Memory B cell (primary cell): ENCODE measurements around the gene SDK1.
"Not testable (repeated sequence)": the region's sequence is repeated elsewhere in the genome, so short reads cannot be mapped to it uniquely, and the experiment has no call there.

ENCODE experiments used
- ATAC-seq: fragments of 150-1000 bp; cut with Tn5 transposase; 2 replicates; pipeline ENCODE4 v1.10.0; 2021; ENCODE audit warnings: low read depth, mild to moderate bottlenecking, moderate library complexity
- DNase-seq, 2 donors: peaks; one replicate each; pipeline ENCODE4 v3.0.0; 2022; ENCODE audit warnings: low spot score in 2 of 2
- H3K27ac Mint-ChIP-seq: one replicate; pipeline ENCODE4 v1.8.0; 2022; ENCODE audit warnings: mild to moderate bottlenecking, moderate library complexity, mixed read lengths
- H3K27me3 Mint-ChIP-seq: one replicate; pipeline ENCODE4 v1.8.0; 2022; ENCODE audit warnings: mixed read lengths
- H3K36me3 Mint-ChIP-seq: one replicate; pipeline ENCODE4 v1.8.0; 2022; ENCODE audit warnings: mild to moderate bottlenecking, mixed read lengths
- H3K4me1 Mint-ChIP-seq: one replicate; pipeline ENCODE4 v1.8.0; 2022; ENCODE audit warnings: mixed read lengths
- H3K4me3 Mint-ChIP-seq: one replicate; pipeline ENCODE4 v1.8.0; 2022; ENCODE audit warnings: mild to moderate bottlenecking, moderate library complexity, mixed read lengths
- H3K9me3 Mint-ChIP-seq: one replicate; pipeline ENCODE4 v1.8.0; 2022; ENCODE audit warnings: mixed read lengths

Gene SDK1

GRCh38 chr7:3721422-3721821, 420.4 kb downstream of the SDK1 start:
- DNase-seq (no peak), ATAC-seq (no peak)
- H3K4me3 Mint-ChIP-seq = no peak overlapping the region

GRCh38 chr7:3722396-3722922, 421.4 kb downstream of the SDK1 start:
- Mint-ChIP-seq H3K4me3 (no peak overlapping the region), H3K27me3 (peaks cover 2% of the 10 kb centered on the region)

More at GRCh38 chr7:3721422-3721821, 420.4 kb downstream of the SDK1 start:
- H3K36me3 Mint-ChIP-seq = no peaks in the 10 kb centered on the region
- no peaks in the 10 kb centered on the region for H3K4me1 Mint-ChIP-seq
- no peak overlapping the region for H3K27ac Mint-ChIP-seq
- no peaks in the 10 kb centered on the region for H3K9me3 Mint-ChIP-seq
- no peaks in the 10 kb centered on the region for H3K27me3 Mint-ChIP-seq

GRCh38 chr7:3725155-3726059, 424.4 kb downstream of the SDK1 start:
- no peaks in the 10 kb centered on the region for H3K9me3 Mint-ChIP-seq
- H3K36me3 Mint-ChIP-seq = peaks cover 1% of the 10 kb centered on the region

More at GRCh38 chr7:3722396-3722922, 421.4 kb downstream of the SDK1 start:
- Mint-ChIP-seq H3K27ac (no peak overlapping the region), H3K36me3 (no peaks in the 10 kb centered on the region), H3K9me3 (no peaks in the 10 kb centered on the region), H3K4me1 (no peaks in the 10 kb centered on the region)
- DNase-seq (peak in 1 of 2 donors; percentile 23), ATAC-seq (peak; percentile 93)

GRCh38 chr7:3730276-3730675, 429.2 kb downstream of the SDK1 start:
- no peak for ATAC-seq
- H3K27me3 Mint-ChIP-seq = peaks cover 2% of the 10 kb centered on the region
- no peak for DNase-seq
- H3K4me1 Mint-ChIP-seq = no peaks in the 10 kb centered on the region
- no peak overlapping the region for H3K27ac Mint-ChIP-seq
- H3K4me3 Mint-ChIP-seq = no peak overlapping the region
- H3K9me3 Mint-ChIP-seq = peaks cover 4% of the 10 kb centered on the region
- H3K36me3 Mint-ChIP-seq = peaks cover 4% of the 10 kb centered on the region

More at GRCh38 chr7:3725155-3726059, 424.4 kb downstream of the SDK1 start:
- Mint-ChIP-seq H3K27ac (no peak overlapping the region), H3K27me3 (peaks cover 2% of the 10 kb centered on the region), H3K4me3 (no peak overlapping the region), H3K4me1 (no peaks in the 10 kb centered on the region)
- ATAC-seq (no peak), DNase-seq (no peak)

- no peak for DNase-seq
- H3K4me3 Mint-ChIP-seq = no peak overlapping the region
- H3K27ac Mint-ChIP-seq = no peak overlapping the region
- peaks cover 4% of the 10 kb centered on the region for H3K36me3 Mint-ChIP-seq
- peaks cover 4% of the 10 kb centered on the region for H3K9me3 Mint-ChIP-seq
- H3K4me1 Mint-ChIP-seq = no peaks in the 10 kb centered on the region
- ATAC-seq = no peak
- no peaks in the 10 kb centered on the region for H3K27me3 Mint-ChIP-seq
Observed at GRCh38 chr7:3732395-3733005, 431.4 kb downstream of the SDK1 start.

- DNase-seq = no peak
- peaks cover 6% of the 10 kb centered on the region for H3K36me3 Mint-ChIP-seq
- H3K27me3 Mint-ChIP-seq = no peaks in the 10 kb centered on the region
- H3K4me1 Mint-ChIP-seq = no peaks in the 10 kb centered on the region
- H3K27ac Mint-ChIP-seq = no peak overlapping the region
- no peak overlapping the region for H3K4me3 Mint-ChIP-seq
- peaks cover 9% of the 10 kb centered on the region for H3K9me3 Mint-ChIP-seq
- no peak for ATAC-seq
Observed at GRCh38 chr7:3733541-3734140, 432.6 kb downstream of the SDK1 start.

- no peak overlapping the region for H3K27ac Mint-ChIP-seq
- no peak overlapping the region for H3K4me3 Mint-ChIP-seq
- peaks cover 3% of the 10 kb centered on the region for H3K27me3 Mint-ChIP-seq
- DNase-seq = no peak
- H3K9me3 Mint-ChIP-seq = peaks cover 10% of the 10 kb centered on the region
- peaks cover 2% of the 10 kb centered on the region for H3K36me3 Mint-ChIP-seq
- H3K4me1 Mint-ChIP-seq = peaks cover 9% of the 10 kb centered on the region
- no peak for ATAC-seq
Observed at GRCh38 chr7:3738964-3739363, 437.9 kb downstream of the SDK1 start.

GRCh38 chr7:3739983-3740382, 438.9 kb downstream of the SDK1 start:
- DNase-seq (no peak), ATAC-seq (no peak)
- Mint-ChIP-seq H3K27ac (no peak overlapping the region), H3K27me3 (peaks cover 3% of the 10 kb centered on the region), H3K9me3 (peaks cover 10% of the 10 kb centered on the region), H3K4me3 (no peak overlapping the region), H3K36me3 (peaks cover 2% of the 10 kb centered on the region), H3K4me1 (peaks cover 9% of the 10 kb centered on the region)

- H3K27me3 Mint-ChIP-seq = peaks cover 4% of the 10 kb centered on the region
- H3K9me3 Mint-ChIP-seq = no peaks in the 10 kb centered on the region
- no peak overlapping the region for H3K4me3 Mint-ChIP-seq
- H3K36me3 Mint-ChIP-seq = no peaks in the 10 kb centered on the region
- ATAC-seq (peak; percentile 93), DNase-seq (peak in 1 of 2 donors; percentile 18)
- H3K27ac Mint-ChIP-seq = peak overlapping the region; percentile 33
- H3K4me1 Mint-ChIP-seq = peaks cover 4% of the 10 kb centered on the region
Observed at GRCh38 chr7:3747467-3747866, 446.4 kb downstream of the SDK1 start.

GRCh38 chr7:3748389-3748788, 447.3 kb downstream of the SDK1 start:
- ATAC-seq = no peak
- Mint-ChIP-seq H3K4me1 (peaks cover 4% of the 10 kb centered on the region), H3K27me3 (peaks cover 2% of the 10 kb centered on the region), H3K9me3 (no peaks in the 10 kb centered on the region), H3K4me3 (no peak overlapping the region), H3K27ac (no peak overlapping the region), H3K36me3 (no peaks in the 10 kb centered on the region)
- no peak for DNase-seq

GRCh38 chr7:3753868-3754267, 452.8 kb downstream of the SDK1 start:
- Mint-ChIP-seq H3K4me3 (no peak overlapping the region), H3K4me1 (peaks cover 3% of the 10 kb centered on the region), H3K9me3 (no peaks in the 10 kb centered on the region), H3K36me3 (no peaks in the 10 kb centered on the region), H3K27ac (no peak overlapping the region), H3K27me3 (peaks cover 7% of the 10 kb centered on the region)
- no peak for ATAC-seq
- DNase-seq = no peak

GRCh38 chr7:3754493-3755341, 453.7 kb downstream of the SDK1 start:
- no peak overlapping the region for H3K27ac Mint-ChIP-seq
- no peak overlapping the region for H3K4me3 Mint-ChIP-seq
- H3K4me1 Mint-ChIP-seq = peaks cover 3% of the 10 kb centered on the region
- no peaks in the 10 kb centered on the region for H3K9me3 Mint-ChIP-seq
- H3K27me3 Mint-ChIP-seq = peaks cover 7% of the 10 kb centered on the region
- ATAC-seq = no peak
- DNase-seq = no peak
- H3K36me3 Mint-ChIP-seq = no peaks in the 10 kb centered on the region

GRCh38 chr7:3755778-3756453, 454.9 kb downstream of the SDK1 start:
- H3K4me3 Mint-ChIP-seq, H3K27me3 Mint-ChIP-seq, H3K36me3 Mint-ChIP-seq: not testable (repeated sequence)

More at GRCh38 chr7:3755778-3756453, 454.9 kb downstream of the SDK1 start:
- H3K9me3 Mint-ChIP-seq, DNase-seq, H3K4me1 Mint-ChIP-seq, ATAC-seq, H3K27ac Mint-ChIP-seq: not testable (repeated sequence)
